Stimulated activated CD8-positive, alpha-beta memory T cell treated with anti-CD3 and anti-CD28 coated beads, Interleukin-7, amount 100 ng/mL, for 4 hours (primary cell): Measurements from ENCODE around the gene MAML3.

Experiments
- DNase-seq, 2 donors: peaks; one replicate each; pipeline ENCODE4 v3.0.0-alpha.2; 2020; ENCODE audit warnings: low read depth in 2 of 2

The MAML3 gene

DNA sequence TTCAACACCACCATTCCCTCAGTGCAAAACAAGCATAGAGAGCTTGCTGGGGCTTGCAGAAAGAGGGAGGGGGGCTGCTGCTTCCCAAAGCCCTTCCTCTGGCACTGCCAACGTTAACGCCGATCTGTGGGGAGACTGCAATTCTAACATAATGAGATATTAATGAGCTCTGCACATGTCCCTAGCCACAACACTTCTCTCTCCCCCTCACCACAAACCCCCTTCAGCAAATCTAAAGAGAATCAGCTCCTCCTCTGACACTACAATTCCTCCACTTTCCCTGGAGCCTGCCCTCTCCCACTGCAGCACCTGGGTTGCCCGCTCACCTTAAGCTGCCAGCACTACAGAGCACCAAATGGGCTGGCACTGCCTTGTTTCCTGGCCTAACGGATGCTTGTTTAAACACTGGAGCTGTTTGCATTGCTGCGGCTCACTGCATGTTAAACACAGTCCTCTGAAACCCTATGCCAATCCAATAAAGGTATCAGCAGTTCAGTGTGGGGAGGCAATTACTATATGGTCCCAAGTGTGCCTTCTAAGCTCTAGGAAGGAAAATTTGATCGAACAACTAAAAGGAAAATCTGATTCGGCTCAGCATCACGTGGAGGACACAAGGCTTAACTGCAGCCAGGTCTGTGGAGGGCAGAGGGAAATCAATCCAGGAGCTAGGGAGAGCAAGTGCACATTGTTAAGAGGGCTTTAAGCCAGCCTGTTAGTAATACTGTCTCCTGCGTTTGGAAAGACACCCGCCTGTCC is 232.4 kb downstream of the MAML3 start:
- DNase-seq, result no peak

- no peak for DNase-seq
Observed at GRCh38 chr4:139920486-139921002, 233.4 kb downstream of the MAML3 start.

- DNase-seq, result no peak
Observed at GRCh38 chr4:139919521-139919920, 234.5 kb downstream of the MAML3 start.

- no peak for DNase-seq
Observed at GRCh38 chr4:139919004-139919403, 235.0 kb downstream of the MAML3 start.

GRCh38 chr4:139918591-139918990 is 235.4 kb downstream of the MAML3 start:
- no peak for DNase-seq

DNA sequence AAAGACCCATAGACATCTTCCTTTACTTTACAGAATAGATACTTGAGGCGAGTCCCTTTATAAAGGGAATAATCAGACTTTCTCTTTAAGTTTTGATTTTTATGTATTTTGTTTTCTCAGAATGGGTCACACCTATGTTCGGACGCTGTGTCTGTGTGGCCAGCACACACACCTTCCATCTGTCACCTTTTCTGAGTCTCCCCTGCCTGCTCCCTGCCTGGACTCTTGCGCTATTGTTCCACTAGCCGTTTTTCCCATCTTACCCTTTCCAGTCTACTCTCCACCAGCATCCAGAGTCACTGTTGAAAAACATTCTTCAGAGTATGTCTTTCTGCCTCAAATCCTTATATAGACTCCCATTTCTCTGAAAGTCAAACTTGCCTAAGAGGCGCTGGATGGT is 236.1 kb downstream of the MAML3 start:
- no peak for DNase-seq

- DNase-seq, result no peak
Observed at GRCh38 chr4:139916041-139916440, 237.9 kb downstream of the MAML3 start.

GRCh38 chr4:139915037-139915436 is 238.9 kb downstream of the MAML3 start:
- no peak for DNase-seq

DNA sequence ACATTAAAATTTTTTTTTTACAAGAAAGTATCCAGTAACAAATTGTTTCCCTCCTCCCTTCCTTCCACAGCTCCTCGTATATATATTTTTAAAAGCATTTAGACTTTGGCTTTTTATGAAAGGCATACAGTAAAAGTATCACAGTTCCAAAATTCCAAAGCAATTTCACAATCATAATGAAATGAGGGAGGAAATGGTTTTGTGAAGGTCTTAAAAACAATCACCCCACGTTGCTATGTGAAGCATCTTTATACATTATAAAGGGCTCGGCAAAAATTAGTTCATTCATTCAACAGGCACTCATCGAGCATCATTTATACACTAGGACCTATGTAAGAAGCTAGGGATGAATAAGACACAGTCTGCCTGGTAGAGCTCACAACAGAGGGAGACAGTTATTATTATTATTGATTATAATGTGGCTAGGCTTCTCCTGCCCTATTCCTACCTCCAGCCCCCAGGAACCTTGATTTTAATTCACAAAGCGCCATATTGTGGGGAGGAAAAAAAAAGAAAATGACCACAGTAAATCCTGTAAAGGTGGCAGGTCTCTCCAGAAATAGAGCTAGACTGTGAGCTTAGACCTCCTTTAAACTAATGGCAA is 239.9 kb downstream of the MAML3 start:
- no peak for DNase-seq

- DNase-seq, result no peak
Observed at GRCh38 chr4:139913398-139913990, 240.5 kb downstream of the MAML3 start.

- no peak for DNase-seq
Observed at GRCh38 chr4:139912445-139912844, 241.5 kb downstream of the MAML3 start.

DNA sequence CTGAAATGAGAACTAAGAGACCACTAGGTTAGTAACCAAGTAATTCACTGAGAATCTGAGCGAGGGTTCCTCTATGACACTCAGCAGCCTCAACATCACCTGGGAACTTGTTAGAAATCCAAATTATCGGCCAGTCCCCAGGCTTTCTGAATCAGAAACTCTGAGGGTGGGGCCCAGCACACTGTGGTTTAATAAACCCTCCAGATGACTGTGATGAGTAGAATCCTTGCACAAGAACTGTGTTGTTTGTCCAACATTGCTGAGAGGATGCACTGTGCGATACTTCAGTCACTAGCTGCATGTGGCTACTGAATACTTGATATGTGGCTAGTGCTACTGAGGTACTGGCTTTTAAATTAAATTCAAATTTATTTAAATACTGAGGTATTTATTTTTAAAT is 243.9 kb downstream of the MAML3 start:
- DNase-seq, result no peak

GRCh38 chr4:139908636-139909437 is 245.1 kb downstream of the MAML3 start:
- DNase-seq, result no peak

GRCh38 chr4:139907001-139907809 is 246.8 kb downstream of the MAML3 start:
- no peak for DNase-seq

GRCh38 chr4:139905489-139905888 is 248.5 kb downstream of the MAML3 start:
- no peak for DNase-seq

GRCh38 chr4:139904406-139904805 is 249.6 kb downstream of the MAML3 start:
- DNase-seq, result no peak

- DNase-seq, result no peak
Observed at GRCh38 chr4:139903845-139904244, 250.1 kb downstream of the MAML3 start.

DNA sequence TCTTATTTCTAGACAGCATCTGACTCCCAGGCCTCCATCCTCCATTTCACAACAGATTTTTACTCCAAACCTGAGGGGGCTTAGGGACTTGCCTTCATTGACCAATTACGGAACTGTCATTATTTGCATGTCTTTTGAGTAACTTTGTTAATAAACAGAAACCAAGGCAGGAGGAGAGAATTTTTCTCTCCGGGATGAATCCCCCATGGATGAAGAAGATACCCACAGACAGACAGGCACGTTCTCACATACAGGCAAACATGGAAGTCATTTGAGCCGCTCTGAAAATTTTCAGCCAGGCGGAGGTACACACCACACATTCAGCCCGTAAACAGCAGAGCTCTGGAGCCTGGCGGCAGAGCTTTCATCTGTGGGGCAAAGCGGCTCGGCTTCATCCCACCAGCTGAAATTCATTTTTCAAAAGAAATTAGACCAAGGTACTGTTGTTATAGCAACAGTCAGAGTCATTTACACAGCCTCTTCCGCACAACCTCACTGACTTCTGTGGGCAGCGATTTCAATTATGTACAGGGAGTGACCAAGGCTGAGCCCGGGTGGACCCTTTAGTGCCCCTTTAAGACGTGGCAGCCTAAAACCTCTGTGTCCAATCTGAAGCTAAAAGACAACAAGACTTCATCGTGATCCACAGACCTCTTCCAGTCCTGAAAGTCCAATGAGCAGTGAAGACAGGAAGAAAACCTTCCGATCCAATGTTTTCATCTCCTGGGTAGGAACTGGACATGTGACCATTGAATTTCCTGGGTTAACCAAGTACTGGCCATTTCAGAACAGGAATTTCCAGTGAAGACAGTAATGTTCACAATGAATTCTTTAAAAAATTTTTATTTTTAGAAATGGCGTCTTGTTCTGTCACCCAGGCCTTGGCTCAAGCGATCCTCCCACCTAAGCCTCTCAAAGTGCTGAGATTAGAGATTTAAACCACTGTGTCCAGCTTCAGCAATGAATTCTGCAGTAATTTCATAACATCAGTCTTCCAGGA is 251.4 kb downstream of the MAML3 start:
- DNase-seq, result no peak

DNA sequence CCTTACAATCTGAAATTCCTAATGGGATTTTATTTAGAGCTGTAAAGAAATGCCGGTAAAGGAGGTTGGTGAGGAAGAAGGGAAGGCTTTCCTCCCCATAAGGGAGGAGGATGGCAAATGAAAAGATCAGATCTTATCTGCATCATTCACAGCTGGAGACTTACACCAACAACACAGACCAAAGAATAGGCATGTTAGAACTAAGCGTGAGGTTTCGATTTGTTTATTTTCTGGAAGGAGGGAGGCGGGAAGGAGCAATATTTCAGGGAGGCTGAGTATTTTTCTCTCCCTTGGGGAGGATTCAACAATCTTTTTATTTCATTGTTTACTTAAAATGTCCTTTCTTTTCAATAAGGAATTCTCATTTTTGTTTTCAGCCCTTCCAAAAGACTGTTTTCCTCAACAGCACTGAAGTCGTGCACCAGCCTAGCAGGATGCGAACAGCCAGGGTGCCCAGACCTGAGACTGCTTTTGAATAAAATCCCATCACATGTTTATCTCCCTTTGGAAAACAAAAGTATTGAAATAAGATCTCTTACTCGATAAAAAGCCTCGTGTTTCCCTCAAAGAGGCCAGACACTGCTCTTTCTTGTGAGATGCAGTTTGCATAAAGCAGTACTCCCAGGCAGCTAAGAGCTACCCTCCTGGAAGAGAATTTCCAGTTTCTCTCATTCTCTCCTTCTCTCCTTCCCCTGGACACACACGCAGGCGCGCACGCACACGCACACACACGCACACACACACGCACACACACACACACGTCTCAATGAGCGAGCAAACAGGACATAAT is 252.3 kb downstream of the MAML3 start:
- DNase-seq, result no peak
